Activated CD4-positive, CD25-positive, alpha-beta regulatory T cell treated with anti-CD3 and anti-CD28 coated beads, Interleukin-2, amount 50 U/mL, for 16 hours (primary cell): Measurements from ENCODE around the gene MAN1C1.
"Not testable (repeated sequence)": the region's sequence is repeated elsewhere in the genome, so short reads cannot be mapped to it uniquely, and the experiment has no call there.

ENCODE experiments used
- DNase-seq: peaks from one replicate; pipeline ENCODE4 v3.0.0-alpha.2; 2020; ENCODE audit warnings: low read depth, low spot score

The MAN1C1 gene

GRCh38 chr1:25634066-25634465 lies 17.5 kb downstream of the MAN1C1 start:
- no peak for DNase-seq

GRCh38 chr1:25634896-25635295 lies 18.3 kb downstream of the MAN1C1 start:
- DNase-seq, result no peak

GRCh38 chr1:25636141-25636540 lies 19.6 kb downstream of the MAN1C1 start:
- not testable (repeated sequence) for DNase-seq

GRCh38 chr1:25640646-25641328 lies 24.2 kb downstream of the MAN1C1 start:
- no peak for DNase-seq

- no peak for DNase-seq
Measured at GRCh38 chr1:25641329-25641725, 24.7 kb downstream of the MAN1C1 start.

GRCh38 chr1:25641931-25642573 lies 25.5 kb downstream of the MAN1C1 start:
- DNase-seq, result no peak

- DNase-seq, result peak; percentile 30
Measured at GRCh38 chr1:25642574-25643108, 26.1 kb downstream of the MAN1C1 start.

- no peak for DNase-seq
Measured at GRCh38 chr1:25643929-25644328, 27.3 kb downstream of the MAN1C1 start.

- DNase-seq, result no peak
Measured at GRCh38 chr1:25644962-25645361, 28.4 kb downstream of the MAN1C1 start.

- no peak for DNase-seq
Measured at GRCh38 chr1:25645637-25646400, 29.2 kb downstream of the MAN1C1 start.

GRCh38 chr1:25647106-25647505 lies 30.5 kb downstream of the MAN1C1 start:
- DNase-seq, result no peak

GRCh38 chr1:25647863-25648262 lies 31.3 kb downstream of the MAN1C1 start:
- no peak for DNase-seq

GRCh38 chr1:25648681-25649440 lies 32.3 kb downstream of the MAN1C1 start:
- DNase-seq, result no peak

GRCh38 chr1:25649505-25650288 lies 33.1 kb downstream of the MAN1C1 start:
- no peak for DNase-seq

- no peak for DNase-seq
Measured at GRCh38 chr1:25650289-25650576, 33.6 kb downstream of the MAN1C1 start.

GRCh38 chr1:25651036-25651640 lies 34.5 kb downstream of the MAN1C1 start:
- DNase-seq, result no peak

GRCh38 chr1:25651824-25652741 lies 35.5 kb downstream of the MAN1C1 start:
- DNase-seq, result no peak

GRCh38 chr1:25653558-25653957 lies 37.0 kb downstream of the MAN1C1 start:
- no peak for DNase-seq

- DNase-seq, result no peak
Measured at GRCh38 chr1:25654109-25654660, 37.6 kb downstream of the MAN1C1 start.
